GM23338 (cell line): Measurements from ENCODE around the gene MAMDC2. TPM values are rescaled to one million over a fixed set of nuclear protein-coding genes. Genes with fewer than 3 reads are reported as not detected.

Source experiments
- ATAC-seq: fragments of 200-7000 bp; cut with Tn5 transposase; 3 replicates; pipeline ENCODE4 v1.9.1; 2020
- DNase-seq: peaks from one replicate; pipeline ENCODE4 v3.0.0-alpha.2; 2015; ENCODE audit warnings: low spot score
- H2AFZ ChIP-seq: fragments of 200-600 bp; sonication (generic); 2 replicates; pipeline ENCODE4 v1.8.0; 2016; ENCODE audit warnings: antibody characterized with exemption, mild to moderate bottlenecking, moderate library complexity
- H3F3A ChIP-seq: fragments of 200-600 bp; sonication (generic); replicated peaks from 2 replicates; pipeline ENCODE4 v1.8.0; 2017; ENCODE audit warnings: antibody characterized with exemption, mixed run types, low read depth
- H3K27ac ChIP-seq: fragments of 200-600 bp; sonication (generic); 2 replicates; pipeline ENCODE4 v1.6.1; 2016; ENCODE audit warnings: low read depth
- H3K27me3 ChIP-seq: fragments of 200-600 bp; sonication (generic); 2 replicates; pipeline ENCODE4 v1.8.0; 2016; ENCODE audit warnings: mild to moderate bottlenecking, mixed run types, moderate library complexity; ENCODE audit not compliant: insufficient read depth
- H3K36me3 ChIP-seq: fragments of 200-600 bp; sonication (generic); 2 replicates; pipeline ENCODE4 v1.8.0; 2016; ENCODE audit warnings: mild to moderate bottlenecking; ENCODE audit not compliant: insufficient read depth
- H3K4me1 ChIP-seq: fragments of 200-600 bp; sonication (generic); 2 replicates; pipeline ENCODE4 v1.8.0; 2016; ENCODE audit warnings: mild to moderate bottlenecking, moderate library complexity; ENCODE audit not compliant: insufficient read depth
- H3K4me2 ChIP-seq: fragments of 200-600 bp; sonication (generic); 2 replicates; pipeline ENCODE4 v1.7.1; 2017; ENCODE audit warnings: mixed run types
- H3K4me3 ChIP-seq: fragments of 200-600 bp; sonication (generic); 2 replicates; pipeline ENCODE4 v1.6.1; 2016; ENCODE audit warnings: mixed run types
- H3K79me2 ChIP-seq: fragments of 200-600 bp; sonication (generic); replicated peaks from 2 replicates; pipeline ENCODE4 v1.8.0; 2017; ENCODE audit warnings: mild to moderate bottlenecking; ENCODE audit not compliant: insufficient read depth
- H3K9me2 ChIP-seq: fragments of 200-600 bp; sonication (generic); 2 replicates; pipeline ENCODE4 v1.8.0; 2017; ENCODE audit not compliant: insufficient read depth
- H4K20me1 ChIP-seq: fragments of 200-600 bp; sonication (generic); replicated peaks from 2 replicates; pipeline ENCODE4 v1.8.0; 2017; ENCODE audit warnings: mild to moderate bottlenecking; ENCODE audit not compliant: insufficient read depth
- H3K27ac Mint-ChIP-seq: 2 replicates; pipeline ENCODE4 v1.8.0; 2020; ENCODE audit warnings: inconsistent platforms, mild to moderate bottlenecking, moderate library complexity, mixed read lengths
- H3K27me3 Mint-ChIP-seq: 3 replicates; pipeline ENCODE4 v1.8.0; 2022; ENCODE audit warnings: low read depth, mild to moderate bottlenecking, moderate library complexity, mixed read lengths, inconsistent platforms; ENCODE audit not compliant: insufficient read depth, poor library complexity
- H3K36me3 Mint-ChIP-seq: 3 replicates; pipeline ENCODE4 v1.8.0; 2021; ENCODE audit warnings: low read depth, mild to moderate bottlenecking, inconsistent platforms, moderate library complexity, mixed read lengths
- H3K4me1 Mint-ChIP-seq: 3 replicates; pipeline ENCODE4 v1.8.0; 2020; ENCODE audit warnings: mild to moderate bottlenecking, inconsistent platforms, mixed read lengths
- H3K4me3 Mint-ChIP-seq: 3 replicates; pipeline ENCODE4 v1.8.0; 2021; ENCODE audit warnings: moderate library complexity, mild to moderate bottlenecking, inconsistent platforms, mixed read lengths
- H3K9me3 Mint-ChIP-seq: 3 replicates; pipeline ENCODE4 v1.8.0; 2020; ENCODE audit warnings: moderate library complexity, mild to moderate bottlenecking, inconsistent platforms, mixed read lengths
- CREB1 ChIP-seq: fragments of 250-450 bp; sonication (Bioruptor Pico); IDR thresholded peaks from 2 replicates; pipeline ENCODE4 v1.5.0; 2020; ENCODE audit warnings: low read depth, mild to moderate bottlenecking, moderate library complexity
- EZH2 ChIP-seq: fragments of 200-600 bp; sonication (generic); IDR thresholded peaks from one replicate; pipeline ENCODE4 v1.8.0; 2017; ENCODE audit warnings: antibody characterized with exemption, mild to moderate bottlenecking, low read depth; ENCODE audit not compliant: unreplicated experiment
- EZH2phosphoT487 ChIP-seq: fragments of 200-600 bp; sonication (generic); IDR thresholded peaks from one replicate; pipeline ENCODE4 v1.8.1; 2018; ENCODE audit warnings: antibody characterized with exemption; ENCODE audit not compliant: unreplicated experiment
- JUNB ChIP-seq: IDR thresholded peaks from one replicate; pipeline ENCODE4 v1.6.1; 2016; ENCODE audit warnings: antibody characterized with exemption; ENCODE audit not compliant: unreplicated experiment
- NANOG ChIP-seq: IDR thresholded peaks from 2 replicates; pipeline ENCODE4 v1.6.1; 2016; ENCODE audit warnings: antibody characterized with exemption, borderline replicate concordance
- POLR2AphosphoS5 ChIP-seq: IDR thresholded peaks from 2 replicates; pipeline ENCODE4 v1.6.1; 2016; ENCODE audit warnings: antibody characterized with exemption, low read depth
- STAT1 ChIP-seq: IDR thresholded peaks from one replicate; pipeline ENCODE4 v1.6.1; 2016; ENCODE audit warnings: antibody characterized with exemption; ENCODE audit not compliant: unreplicated experiment
- ZNF114 ChIP-seq: fragments of 250-450 bp; sonication (Bioruptor Pico); IDR thresholded peaks from 2 replicates; pipeline ENCODE4 v1.5.0; 2020; ENCODE audit warnings: mild to moderate bottlenecking, moderate library complexity
- ZNF331 ChIP-seq: fragments of 250-450 bp; sonication (Bioruptor Pico); IDR thresholded peaks from 2 replicates; pipeline ENCODE4 v1.5.0; 2020; ENCODE audit warnings: low read depth, mild to moderate bottlenecking, moderate library complexity
- polyA plus RNA-seq: library from polyadenylated mRNA; unstranded; fragments of >200 nt; fragmentation: Nextera tagmentation; extraction: Ambion mirVana; gene quantifications from 2 replicates; pipeline ENCODE4 v1.2.1, GENCODE V29; 2016
- total RNA-seq: library from RNA; depleted of rRNA; stranded (reverse); fragments of >200 nt; shearing (Covaris generic); gene quantifications from 2 replicates; pipeline ENCODE4 v1.2.3, GENCODE V29; 2014
- TF ChIP-seq, protein P1 (sequence below): IDR thresholded peaks from 2 replicates; pipeline ENCODE4 v1.6.1; 2016; ENCODE audit warnings: antibody characterized with exemption
- TF ChIP-seq, protein P2 (sequence below): fragments of 250-450 bp; sonication (Bioruptor Pico); IDR thresholded peaks from 2 replicates; pipeline ENCODE4 v1.5.0; 2020; ENCODE audit warnings: mild to moderate bottlenecking, moderate library complexity
- TF ChIP-seq, protein P3 (sequence below): IDR thresholded peaks from one replicate; pipeline ENCODE4 v1.6.1; 2018; ENCODE audit warnings: antibody characterized with exemption; ENCODE audit not compliant: unreplicated experiment
- TF ChIP-seq, protein P4 (sequence below), 2 experiments: fragments of 200-600 bp in 1 of 2; sonication (generic) in 1 of 2; conservative IDR thresholded peaks; 2 replicates each; pipeline versions ENCODE4 v1.5.1 to v1.6.1; 2016 to 2017; ENCODE audit warnings: antibody characterized with exemption in 2 of 2, low read depth in 2 of 2, mild to moderate bottlenecking in 2 of 2, moderate library complexity in 1 of 2

The MAMDC2 gene
- total and polyA plus RNA-seq, 2 experiments from 2014 or later = 7.7 to 19.6 TPM

DNA sequence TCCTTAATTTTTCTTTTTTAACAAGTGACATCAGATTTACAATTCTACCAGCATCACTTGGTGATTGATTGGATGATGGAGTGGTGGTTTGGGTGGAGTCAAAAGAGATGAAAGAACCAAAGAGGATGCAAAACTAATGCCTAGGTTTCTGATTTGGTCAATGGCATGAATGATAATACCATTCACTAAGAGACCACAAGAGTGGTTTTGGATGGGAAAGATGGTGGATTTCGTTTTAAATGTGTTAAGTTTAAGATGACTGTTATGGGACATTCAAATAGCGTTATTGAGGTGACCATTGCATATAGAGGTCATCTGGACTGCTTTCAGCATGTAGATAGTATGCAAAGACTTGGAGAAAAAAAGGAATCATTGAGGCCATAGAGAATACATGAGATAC, 218.7 kb downstream of the MAMDC2 start:
- H4K20me1 ChIP-seq = peaks cover 16% of the 10 kb centered on the region
- H3K27me3 ChIP-seq = no peaks in the 10 kb centered on the region
- H3F3A ChIP-seq = no peaks in the 10 kb centered on the region
- H3K27ac Mint-ChIP-seq = no peak overlapping the region
- H3K4me3 Mint-ChIP-seq = no peak overlapping the region
- no peak for ATAC-seq
- no peaks in the 10 kb centered on the region for H3K9me2 ChIP-seq
- peaks cover 38% of the 10 kb centered on the region for H3K4me1 Mint-ChIP-seq
- DNase-seq = no peak
- no peak overlapping the region for H3K4me3 ChIP-seq
- H3K79me2 ChIP-seq = peaks cover 57% of the 10 kb centered on the region
- H3K9me3 Mint-ChIP-seq = no peaks in the 10 kb centered on the region
- no peak overlapping the region for H2AFZ ChIP-seq
- H3K27me3 Mint-ChIP-seq = no peaks in the 10 kb centered on the region
- H3K36me3 Mint-ChIP-seq = peaks cover 39% of the 10 kb centered on the region
- no peak overlapping the region for H3K4me2 ChIP-seq
- peaks cover 23% of the 10 kb centered on the region for H3K36me3 ChIP-seq
- TF ChIP-seq NANOG (no peak), ZNF114 (CRISPR knock-in tag) (no peak), JUNB (no peak), POLR2AphosphoS5 (no peak), CREB1 (CRISPR knock-in tag) (no peak), EZH2 (no peak), ZNF331 (CRISPR knock-in tag) (no peak), STAT1 (no peak), EZH2phosphoT487 (no peak)
- TF ChIP-seq, protein P1, sequence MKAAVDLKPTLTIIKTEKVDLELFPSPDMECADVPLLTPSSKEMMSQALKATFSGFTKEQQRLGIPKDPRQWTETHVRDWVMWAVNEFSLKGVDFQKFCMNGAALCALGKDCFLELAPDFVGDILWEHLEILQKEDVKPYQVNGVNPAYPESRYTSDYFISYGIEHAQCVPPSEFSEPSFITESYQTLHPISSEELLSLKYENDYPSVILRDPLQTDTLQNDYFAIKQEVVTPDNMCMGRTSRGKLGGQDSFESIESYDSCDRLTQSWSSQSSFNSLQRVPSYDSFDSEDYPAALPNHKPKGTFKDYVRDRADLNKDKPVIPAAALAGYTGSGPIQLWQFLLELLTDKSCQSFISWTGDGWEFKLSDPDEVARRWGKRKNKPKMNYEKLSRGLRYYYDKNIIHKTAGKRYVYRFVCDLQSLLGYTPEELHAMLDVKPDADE = no peak
- TF ChIP-seq, protein P2, sequence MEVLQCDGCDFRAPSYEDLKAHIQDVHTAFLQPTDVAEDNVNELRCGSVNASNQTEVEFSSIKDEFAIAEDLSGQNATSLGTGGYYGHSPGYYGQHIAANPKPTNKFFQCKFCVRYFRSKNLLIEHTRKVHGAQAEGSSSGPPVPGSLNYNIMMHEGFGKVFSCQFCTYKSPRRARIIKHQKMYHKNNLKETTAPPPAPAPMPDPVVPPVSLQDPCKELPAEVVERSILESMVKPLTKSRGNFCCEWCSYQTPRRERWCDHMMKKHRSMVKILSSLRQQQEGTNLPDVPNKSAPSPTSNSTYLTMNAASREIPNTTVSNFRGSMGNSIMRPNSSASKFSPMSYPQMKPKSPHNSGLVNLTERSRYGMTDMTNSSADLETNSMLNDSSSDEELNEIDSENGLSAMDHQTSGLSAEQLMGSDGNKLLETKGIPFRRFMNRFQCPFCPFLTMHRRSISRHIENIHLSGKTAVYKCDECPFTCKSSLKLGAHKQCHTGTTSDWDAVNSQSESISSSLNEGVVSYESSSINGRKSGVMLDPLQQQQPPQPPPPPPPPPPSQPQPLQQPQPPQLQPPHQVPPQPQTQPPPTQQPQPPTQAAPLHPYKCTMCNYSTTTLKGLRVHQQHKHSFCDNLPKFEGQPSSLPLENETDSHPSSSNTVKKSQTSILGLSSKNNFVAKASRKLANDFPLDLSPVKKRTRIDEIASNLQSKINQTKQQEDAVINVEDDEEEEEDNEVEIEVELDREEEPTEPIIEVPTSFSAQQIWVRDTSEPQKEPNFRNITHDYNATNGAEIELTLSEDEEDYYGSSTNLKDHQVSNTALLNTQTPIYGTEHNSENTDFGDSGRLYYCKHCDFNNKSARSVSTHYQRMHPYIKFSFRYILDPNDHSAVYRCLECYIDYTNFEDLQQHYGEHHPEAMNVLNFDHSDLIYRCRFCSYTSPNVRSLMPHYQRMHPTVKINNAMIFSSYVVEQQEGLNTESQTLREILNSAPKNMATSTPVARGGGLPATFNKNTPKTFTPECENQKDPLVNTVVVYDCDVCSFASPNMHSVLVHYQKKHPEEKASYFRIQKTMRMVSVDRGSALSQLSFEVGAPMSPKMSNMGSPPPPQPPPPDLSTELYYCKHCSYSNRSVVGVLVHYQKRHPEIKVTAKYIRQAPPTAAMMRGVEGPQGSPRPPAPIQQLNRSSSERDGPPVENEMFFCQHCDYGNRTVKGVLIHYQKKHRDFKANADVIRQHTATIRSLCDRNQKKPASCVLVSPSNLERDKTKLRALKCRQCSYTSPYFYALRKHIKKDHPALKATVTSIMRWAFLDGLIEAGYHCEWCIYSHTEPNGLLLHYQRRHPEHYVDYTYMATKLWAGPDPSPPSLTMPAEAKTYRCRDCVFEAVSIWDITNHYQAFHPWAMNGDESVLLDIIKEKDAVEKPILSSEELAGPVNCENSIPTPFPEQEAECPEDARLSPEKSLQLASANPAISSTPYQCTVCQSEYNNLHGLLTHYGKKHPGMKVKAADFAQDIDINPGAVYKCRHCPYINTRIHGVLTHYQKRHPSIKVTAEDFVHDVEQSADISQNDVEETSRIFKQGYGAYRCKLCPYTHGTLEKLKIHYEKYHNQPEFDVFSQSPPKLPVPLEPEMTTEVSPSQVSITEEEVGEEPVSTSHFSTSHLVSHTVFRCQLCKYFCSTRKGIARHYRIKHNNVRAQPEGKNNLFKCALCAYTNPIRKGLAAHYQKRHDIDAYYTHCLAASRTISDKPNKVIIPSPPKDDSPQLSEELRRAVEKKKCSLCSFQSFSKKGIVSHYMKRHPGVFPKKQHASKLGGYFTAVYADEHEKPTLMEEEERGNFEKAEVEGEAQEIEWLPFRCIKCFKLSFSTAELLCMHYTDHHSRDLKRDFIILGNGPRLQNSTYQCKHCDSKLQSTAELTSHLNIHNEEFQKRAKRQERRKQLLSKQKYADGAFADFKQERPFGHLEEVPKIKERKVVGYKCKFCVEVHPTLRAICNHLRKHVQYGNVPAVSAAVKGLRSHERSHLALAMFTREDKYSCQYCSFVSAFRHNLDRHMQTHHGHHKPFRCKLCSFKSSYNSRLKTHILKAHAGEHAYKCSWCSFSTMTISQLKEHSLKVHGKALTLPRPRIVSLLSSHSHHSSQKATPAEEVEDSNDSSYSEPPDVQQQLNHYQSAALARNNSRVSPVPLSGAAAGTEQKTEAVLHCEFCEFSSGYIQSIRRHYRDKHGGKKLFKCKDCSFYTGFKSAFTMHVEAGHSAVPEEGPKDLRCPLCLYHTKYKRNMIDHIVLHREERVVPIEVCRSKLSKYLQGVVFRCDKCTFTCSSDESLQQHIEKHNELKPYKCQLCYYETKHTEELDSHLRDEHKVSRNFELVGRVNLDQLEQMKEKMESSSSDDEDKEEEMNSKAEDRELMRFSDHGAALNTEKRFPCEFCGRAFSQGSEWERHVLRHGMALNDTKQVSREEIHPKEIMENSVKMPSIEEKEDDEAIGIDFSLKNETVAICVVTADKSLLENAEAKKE (CRISPR knock-in tag) = no peak
- TF ChIP-seq, protein P3, sequence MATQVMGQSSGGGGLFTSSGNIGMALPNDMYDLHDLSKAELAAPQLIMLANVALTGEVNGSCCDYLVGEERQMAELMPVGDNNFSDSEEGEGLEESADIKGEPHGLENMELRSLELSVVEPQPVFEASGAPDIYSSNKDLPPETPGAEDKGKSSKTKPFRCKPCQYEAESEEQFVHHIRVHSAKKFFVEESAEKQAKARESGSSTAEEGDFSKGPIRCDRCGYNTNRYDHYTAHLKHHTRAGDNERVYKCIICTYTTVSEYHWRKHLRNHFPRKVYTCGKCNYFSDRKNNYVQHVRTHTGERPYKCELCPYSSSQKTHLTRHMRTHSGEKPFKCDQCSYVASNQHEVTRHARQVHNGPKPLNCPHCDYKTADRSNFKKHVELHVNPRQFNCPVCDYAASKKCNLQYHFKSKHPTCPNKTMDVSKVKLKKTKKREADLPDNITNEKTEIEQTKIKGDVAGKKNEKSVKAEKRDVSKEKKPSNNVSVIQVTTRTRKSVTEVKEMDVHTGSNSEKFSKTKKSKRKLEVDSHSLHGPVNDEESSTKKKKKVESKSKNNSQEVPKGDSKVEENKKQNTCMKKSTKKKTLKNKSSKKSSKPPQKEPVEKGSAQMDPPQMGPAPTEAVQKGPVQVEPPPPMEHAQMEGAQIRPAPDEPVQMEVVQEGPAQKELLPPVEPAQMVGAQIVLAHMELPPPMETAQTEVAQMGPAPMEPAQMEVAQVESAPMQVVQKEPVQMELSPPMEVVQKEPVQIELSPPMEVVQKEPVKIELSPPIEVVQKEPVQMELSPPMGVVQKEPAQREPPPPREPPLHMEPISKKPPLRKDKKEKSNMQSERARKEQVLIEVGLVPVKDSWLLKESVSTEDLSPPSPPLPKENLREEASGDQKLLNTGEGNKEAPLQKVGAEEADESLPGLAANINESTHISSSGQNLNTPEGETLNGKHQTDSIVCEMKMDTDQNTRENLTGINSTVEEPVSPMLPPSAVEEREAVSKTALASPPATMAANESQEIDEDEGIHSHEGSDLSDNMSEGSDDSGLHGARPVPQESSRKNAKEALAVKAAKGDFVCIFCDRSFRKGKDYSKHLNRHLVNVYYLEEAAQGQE = no peak
- TF ChIP-seq, protein P4, sequence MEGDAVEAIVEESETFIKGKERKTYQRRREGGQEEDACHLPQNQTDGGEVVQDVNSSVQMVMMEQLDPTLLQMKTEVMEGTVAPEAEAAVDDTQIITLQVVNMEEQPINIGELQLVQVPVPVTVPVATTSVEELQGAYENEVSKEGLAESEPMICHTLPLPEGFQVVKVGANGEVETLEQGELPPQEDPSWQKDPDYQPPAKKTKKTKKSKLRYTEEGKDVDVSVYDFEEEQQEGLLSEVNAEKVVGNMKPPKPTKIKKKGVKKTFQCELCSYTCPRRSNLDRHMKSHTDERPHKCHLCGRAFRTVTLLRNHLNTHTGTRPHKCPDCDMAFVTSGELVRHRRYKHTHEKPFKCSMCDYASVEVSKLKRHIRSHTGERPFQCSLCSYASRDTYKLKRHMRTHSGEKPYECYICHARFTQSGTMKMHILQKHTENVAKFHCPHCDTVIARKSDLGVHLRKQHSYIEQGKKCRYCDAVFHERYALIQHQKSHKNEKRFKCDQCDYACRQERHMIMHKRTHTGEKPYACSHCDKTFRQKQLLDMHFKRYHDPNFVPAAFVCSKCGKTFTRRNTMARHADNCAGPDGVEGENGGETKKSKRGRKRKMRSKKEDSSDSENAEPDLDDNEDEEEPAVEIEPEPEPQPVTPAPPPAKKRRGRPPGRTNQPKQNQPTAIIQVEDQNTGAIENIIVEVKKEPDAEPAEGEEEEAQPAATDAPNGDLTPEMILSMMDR (conservative IDR thresholded peaks at IDR 0.05; ENCODE audit: low read depth in 2 of 2) = no peak
- peaks cover 31% of the 10 kb centered on the region for H3K4me1 ChIP-seq
- no peak overlapping the region for H3K27ac ChIP-seq
